ENCODE data around the gene PCSK4. TPM values are rescaled to one million over a fixed set of nuclear protein-coding genes. Genes with fewer than 3 reads are reported as not detected.
A peak's percentile ranks its signal among the peaks of the same experiment; 100 is the strongest.

The PCSK4 gene
- total RNA-seq, 5 donors from 2014 or later (not counting 1 experiment from before 2014, with no cell fraction given): 5.2 to 9.8 (median 5.6) TPM

- Mint-ChIP-seq H3K27ac (no peak overlapping the region), H3K27me3 (peaks cover 0 to 13% of the 10 kb centered on the region in 2 donors), H3K4me3 (peak overlapping the region in 1 of 3 donors; percentile 54), H3K4me1 (peaks cover 5 to 13% (median 5%) of the 10 kb centered on the region in 3 donors), H3K9me3 (no peaks in the 10 kb centered on the region), H3K36me3 (no peaks in the 10 kb centered on the region)
- Histone ChIP-seq H3K27ac (ENCODE audit: low read length) (no peak overlapping the region), H3K4me3 (ENCODE audit: control insufficient read depth in 1 of 2, extremely low read depth in 1 of 2, low read length in 1 of 2) (peak overlapping the region in 1 of 2 donors; percentile 5), H3K36me3 (ENCODE audit: control insufficient read depth in 2 of 2, extremely low read depth in 1 of 2, insufficient read depth in 1 of 2, low read length in 1 of 2) (no peaks in the 10 kb centered on the region), H3K4me1 (ENCODE audit: control insufficient read depth in 1 of 2, extremely low read depth in 1 of 2, insufficient read depth in 2 of 2, low read length in 2 of 2) (peaks cover 11 to 63% of the 10 kb centered on the region in 2 experiments), H3K27me3 (replicated peaks in 1 of 2; ENCODE audit: control insufficient read depth in 2 of 2, extremely low read depth in 1 of 2, insufficient read depth in 2 of 2, low read length in 1 of 2) (peaks cover 0 to 71% of the 10 kb centered on the region in 2 experiments), H3K9me3 (no peaks in the 10 kb centered on the region)
- ChIA-PET CTCF (no interaction called here), POLR2A (no interaction called here)
- DNase-seq: no peak
- no peak for ATAC-seq (replicated peaks in 1 of 4)
- WGBS (ENCODE audit: insufficient coverage): 5% methylated on average over 92 of the region's 92 CpGs
These were observed 22.5 kb downstream of the PCSK4 start for GRCh38 chr19:1467490-1468273.

DNA sequence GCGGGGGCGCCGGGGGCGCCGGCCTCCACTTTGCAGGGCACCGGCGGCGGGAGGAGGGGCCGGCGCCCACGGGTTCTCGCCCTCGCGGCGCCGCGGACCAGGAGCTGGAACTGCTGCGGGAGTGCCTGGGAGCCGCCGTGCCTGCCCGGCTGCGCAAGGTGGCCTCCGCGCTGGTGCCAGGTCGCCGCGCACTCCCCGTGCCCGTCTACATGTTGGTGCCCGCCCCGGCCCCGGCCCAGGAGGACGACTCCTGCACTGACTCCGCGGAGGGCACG, 23.0 kb downstream of the PCSK4 start:
- POLR2A ChIA-PET: no interaction called here
- H3K4me1 Mint-ChIP-seq: peaks cover 5 to 13% (median 5%) of the 10 kb centered on the region in 3 donors
- Histone ChIP-seq H3K27ac (ENCODE audit: low read length) (no peak overlapping the region), H3K27me3 (replicated peaks in 1 of 2; ENCODE audit: control insufficient read depth in 2 of 2, extremely low read depth in 1 of 2, insufficient read depth in 2 of 2, low read length in 1 of 2) (peaks cover 0 to 66% of the 10 kb centered on the region in 2 experiments), H3K36me3 (ENCODE audit: control insufficient read depth in 2 of 2, extremely low read depth in 1 of 2, insufficient read depth in 1 of 2, low read length in 1 of 2) (no peaks in the 10 kb centered on the region), H3K4me3 (ENCODE audit: control insufficient read depth in 1 of 2, extremely low read depth in 1 of 2, low read length in 1 of 2) (no peak overlapping the region), H3K9me3 (no peaks in the 10 kb centered on the region), H3K4me1 (ENCODE audit: control insufficient read depth in 1 of 2, extremely low read depth in 1 of 2, insufficient read depth in 2 of 2, low read length in 2 of 2) (peaks cover 11 to 58% of the 10 kb centered on the region in 2 experiments)
- DNase-seq (no peak), ATAC-seq (replicated peaks in 1 of 4) (no peak)
- H3K9me3 Mint-ChIP-seq: no peaks in the 10 kb centered on the region
- CTCF ChIA-PET: no interaction called here
- H3K4me3 Mint-ChIP-seq: no peak overlapping the region
- H3K27ac Mint-ChIP-seq: no peak overlapping the region
- peaks cover 0 to 13% of the 10 kb centered on the region in 2 donors for H3K27me3 Mint-ChIP-seq
- WGBS (ENCODE audit: insufficient coverage): 4% methylated on average over 36 of the region's 36 CpGs
- H3K36me3 Mint-ChIP-seq: no peaks in the 10 kb centered on the region

- peaks cover 0 to 61% of the 10 kb centered on the region in 2 experiments for H3K27me3 ChIP-seq (replicated peaks in 1 of 2; ENCODE audit: control insufficient read depth in 2 of 2, extremely low read depth in 1 of 2, insufficient read depth in 2 of 2, low read length in 1 of 2)
- peaks cover 11 to 53% of the 10 kb centered on the region in 2 experiments for H3K4me1 ChIP-seq (ENCODE audit: control insufficient read depth in 1 of 2, extremely low read depth in 1 of 2, insufficient read depth in 2 of 2, low read length in 2 of 2)
- 44% methylated on average over 70 of the region's 70 CpGs for WGBS (ENCODE audit: insufficient coverage)
- ChIA-PET CTCF (no interaction called here), POLR2A (no interaction called here)
- no peaks in the 10 kb centered on the region for H3K9me3 ChIP-seq
- DNase-seq (no peak), ATAC-seq (replicated peaks in 1 of 4) (no peak)
- Mint-ChIP-seq H3K4me1 (peaks cover 0 to 11% (median 3%) of the 10 kb centered on the region in 3 donors), H3K27ac (no peak overlapping the region), H3K27me3 (peaks cover 0 to 13% of the 10 kb centered on the region in 2 donors), H3K9me3 (no peaks in the 10 kb centered on the region), H3K4me3 (peak overlapping the region in 1 of 3 donors; percentile 22), H3K36me3 (no peaks in the 10 kb centered on the region)
- H3K4me3 ChIP-seq (ENCODE audit: control insufficient read depth in 1 of 2, extremely low read depth in 1 of 2, low read length in 1 of 2): no peak overlapping the region
- no peaks in the 10 kb centered on the region for H3K36me3 ChIP-seq (ENCODE audit: control insufficient read depth in 2 of 2, extremely low read depth in 1 of 2, insufficient read depth in 1 of 2, low read length in 1 of 2)
- H3K27ac ChIP-seq (ENCODE audit: low read length): no peak overlapping the region
These were observed 23.5 kb downstream of the PCSK4 start for GRCh38 chr19:1466461-1467214.

GRCh38 chr19:1466018-1466460, 24.1 kb downstream of the PCSK4 start:
- Histone ChIP-seq H3K27ac (ENCODE audit: low read length) (no peak overlapping the region), H3K9me3 (no peaks in the 10 kb centered on the region), H3K4me1 (ENCODE audit: control insufficient read depth in 1 of 2, extremely low read depth in 1 of 2, insufficient read depth in 2 of 2, low read length in 2 of 2) (peaks cover 10 to 47% of the 10 kb centered on the region in 2 experiments), H3K36me3 (ENCODE audit: control insufficient read depth in 2 of 2, extremely low read depth in 1 of 2, insufficient read depth in 1 of 2, low read length in 1 of 2) (no peaks in the 10 kb centered on the region), H3K4me3 (ENCODE audit: control insufficient read depth in 1 of 2, extremely low read depth in 1 of 2, low read length in 1 of 2) (no peak overlapping the region), H3K27me3 (replicated peaks in 1 of 2; ENCODE audit: control insufficient read depth in 2 of 2, extremely low read depth in 1 of 2, insufficient read depth in 2 of 2, low read length in 1 of 2) (peaks cover 0 to 55% of the 10 kb centered on the region in 2 experiments)
- Mint-ChIP-seq H3K27me3 (peaks cover 0 to 14% of the 10 kb centered on the region in 2 donors), H3K27ac (no peak overlapping the region), H3K36me3 (no peaks in the 10 kb centered on the region), H3K4me3 (no peak overlapping the region), H3K4me1 (peaks cover 0 to 7% (median 1%) of the 10 kb centered on the region in 3 donors), H3K9me3 (no peaks in the 10 kb centered on the region)
- ChIA-PET POLR2A (no interaction called here), CTCF (no interaction called here)
- ATAC-seq (replicated peaks in 1 of 4): no peak
- no peak for DNase-seq
- WGBS (ENCODE audit: insufficient coverage): 64% methylated on average over 41 of the region's 41 CpGs

DNA sequence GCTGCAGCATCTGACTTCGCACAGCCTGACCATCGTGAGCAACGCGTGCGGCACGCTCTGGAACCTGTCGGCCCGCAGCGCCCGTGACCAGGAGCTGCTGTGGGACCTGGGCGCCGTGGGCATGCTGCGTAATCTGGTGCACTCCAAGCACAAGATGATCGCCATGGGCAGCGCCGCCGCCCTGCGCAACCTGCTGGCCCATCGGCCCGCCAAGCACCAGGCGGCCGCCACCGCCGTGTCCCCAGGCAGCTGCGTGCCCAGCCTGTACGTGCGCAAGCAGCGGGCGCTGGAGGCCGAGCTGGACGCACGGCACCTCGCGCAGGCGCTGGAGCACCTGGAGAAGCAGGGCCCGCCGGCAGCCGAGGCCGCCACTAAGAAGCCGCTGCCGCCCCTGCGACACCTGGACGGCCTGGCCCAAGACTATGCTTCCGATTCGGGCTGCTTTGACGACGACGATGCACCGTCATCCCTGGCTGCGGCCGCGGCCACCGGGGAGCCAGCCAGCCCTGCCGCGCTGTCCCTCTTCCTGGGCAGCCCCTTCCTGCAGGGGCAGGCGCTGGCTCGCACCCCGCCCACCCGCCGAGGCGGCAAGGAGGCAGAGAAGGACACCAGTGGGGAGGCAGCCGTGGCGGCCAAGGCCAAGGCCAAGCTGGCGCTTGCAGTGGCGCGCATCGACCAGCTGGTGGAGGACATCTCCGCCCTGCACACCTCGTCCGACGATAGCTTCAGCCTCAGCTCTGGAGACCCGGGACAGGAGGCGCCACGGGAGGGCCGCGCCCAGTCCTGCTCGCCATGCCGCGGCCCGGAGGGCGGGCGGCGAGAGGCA, 24.7 kb downstream of the PCSK4 start:
- no peak overlapping the region for H3K27ac ChIP-seq (ENCODE audit: low read length)
- H3K27me3 Mint-ChIP-seq: peaks cover 0 to 14% of the 10 kb centered on the region in 2 donors
- peaks cover 6 to 41% of the 10 kb centered on the region in 2 experiments for H3K4me1 ChIP-seq (ENCODE audit: control insufficient read depth in 1 of 2, extremely low read depth in 1 of 2, insufficient read depth in 2 of 2, low read length in 2 of 2)
- peaks cover 0 to 7% (median 1%) of the 10 kb centered on the region in 3 donors for H3K4me1 Mint-ChIP-seq
- H3K9me3 ChIP-seq: no peaks in the 10 kb centered on the region
- DNase-seq (peak in 4 of 35 experiments; percentile 18 to 56 (median 35)), ATAC-seq (replicated peaks in 1 of 4) (peak in 2 of 4 experiments; percentile 22 to 25)
- no peak overlapping the region for H3K4me3 ChIP-seq (ENCODE audit: control insufficient read depth in 1 of 2, extremely low read depth in 1 of 2, low read length in 1 of 2)
- H3K4me3 Mint-ChIP-seq: no peak overlapping the region
- no peak overlapping the region for H3K27ac Mint-ChIP-seq
- CTCF ChIA-PET: no interaction called here
- H3K36me3 ChIP-seq (ENCODE audit: control insufficient read depth in 2 of 2, extremely low read depth in 1 of 2, insufficient read depth in 1 of 2, low read length in 1 of 2): peaks cover 0 to 3% of the 10 kb centered on the region in 2 donors
- peaks cover 0 to 49% of the 10 kb centered on the region in 2 experiments for H3K27me3 ChIP-seq (replicated peaks in 1 of 2; ENCODE audit: control insufficient read depth in 2 of 2, extremely low read depth in 1 of 2, insufficient read depth in 2 of 2, low read length in 1 of 2)
- no peaks in the 10 kb centered on the region for H3K9me3 Mint-ChIP-seq
- no peaks in the 10 kb centered on the region for H3K36me3 Mint-ChIP-seq
- 42% methylated on average over 74 of the region's 83 CpGs for WGBS (ENCODE audit: insufficient coverage)
- POLR2A ChIA-PET: no interaction called here

GRCh38 chr19:1461862-1462261, 28.3 kb downstream of the PCSK4 start:
- CTCF ChIA-PET: no interaction called here

More at GRCh38 chr19:1461862-1462261, 28.3 kb downstream of the PCSK4 start:
- Mint-ChIP-seq H3K27ac (no peak overlapping the region), H3K36me3 (peaks cover 3% of the 10 kb centered on the region), H3K9me3 (no peaks in the 10 kb centered on the region), H3K4me1 (peaks cover 0 to 1% (median 0%) of the 10 kb centered on the region in 3 donors), H3K4me3 (no peak overlapping the region), H3K27me3 (peaks cover 0 to 28% of the 10 kb centered on the region in 2 donors)
- no peak overlapping the region for H3K4me3 ChIP-seq (ENCODE audit: control insufficient read depth in 1 of 2, extremely low read depth in 1 of 2, low read length in 1 of 2)
- H3K4me1 ChIP-seq (ENCODE audit: control insufficient read depth in 1 of 2, extremely low read depth in 1 of 2, insufficient read depth in 2 of 2, low read length in 2 of 2): peaks cover under 1 to 14% of the 10 kb centered on the region in 2 experiments
- 91% methylated on average over 23 of the region's 24 CpGs for WGBS (ENCODE audit: insufficient coverage)
- POLR2A ChIA-PET: interaction anchor here in 1 of 2 donors (0.6 kb wide), 1 partner anchor 14 kb away, joined by 8 read pairs; no protein-coding TSS in a partner anchor
- peaks cover 0 to 3% of the 10 kb centered on the region in 2 donors for H3K36me3 ChIP-seq (ENCODE audit: control insufficient read depth in 2 of 2, extremely low read depth in 1 of 2, insufficient read depth in 1 of 2, low read length in 1 of 2)
- no peak for ATAC-seq (replicated peaks in 1 of 4)
- DNase-seq: no peak
- H3K9me3 ChIP-seq: no peaks in the 10 kb centered on the region
- peaks cover 0 to 49% of the 10 kb centered on the region in 2 experiments for H3K27me3 ChIP-seq (replicated peaks in 1 of 2; ENCODE audit: control insufficient read depth in 2 of 2, extremely low read depth in 1 of 2, insufficient read depth in 2 of 2, low read length in 1 of 2)
- H3K27ac ChIP-seq (ENCODE audit: low read length): no peak overlapping the region
